GM21576 (cell line): Measurements from ENCODE around the gene EFS.

Experiments
- ATAC-seq: cut with Tn5 transposase; IDR thresholded peaks from one replicate; pipeline ENCODE4 v1.9.1; 2021; ENCODE audit warnings: mild to moderate bottlenecking, moderate library complexity; ENCODE audit not compliant: unreplicated experiment

The EFS gene

GRCh38 chr14:23379366-23380196 is 14.6 kb upstream of the EFS start:
- ATAC-seq = no peak

GRCh38 chr14:23378612-23379220 is 13.7 kb upstream of the EFS start:
- ATAC-seq = no peak

- no peak for ATAC-seq
Observed at GRCh38 chr14:23377573-23378563, 12.9 kb upstream of the EFS start.

GRCh38 chr14:23377198-23377550 is 12.2 kb upstream of the EFS start:
- no peak for ATAC-seq

- no peak for ATAC-seq
Observed at GRCh38 chr14:23376482-23377197, 11.7 kb upstream of the EFS start, which contains the start of gene CMTM5. Gene CMTM5, plus strand, starts transcription at chr14:23377046. Its CDS starts 206 bp downstream, at chr14:23377252.

- no peak for ATAC-seq
Observed at GRCh38 chr14:23375527-23376251, 10.7 kb upstream of the EFS start.

- no peak for ATAC-seq
Observed at GRCh38 chr14:23373041-23373440, 8.1 kb upstream of the EFS start.

- no peak for ATAC-seq
Observed at GRCh38 chr14:23372509-23372908, 7.5 kb upstream of the EFS start, which contains the start of gene IL25. Gene IL25, plus strand, starts transcription at chr14:23372809.

GRCh38 chr14:23371865-23372264 is 6.9 kb upstream of the EFS start:
- ATAC-seq = no peak

- no peak for ATAC-seq
Observed at GRCh38 chr14:23370221-23370620, 5.2 kb upstream of the EFS start.

- no peak for ATAC-seq
Observed at GRCh38 chr14:23366426-23366921, 1.5 kb upstream of the EFS start.

- ATAC-seq = no peak
Observed at GRCh38 chr14:23365732-23366425, 907 bp upstream of the EFS start.

GRCh38 chr14:23364164-23365035 is 572 bp downstream of the EFS start:
- no peak for ATAC-seq

- ATAC-seq = no peak
Observed at GRCh38 chr14:23362200-23362599, 2.8 kb downstream of the EFS start.

- ATAC-seq = no peak
Observed at GRCh38 chr14:23361763-23362162, 3.2 kb downstream of the EFS start.

- ATAC-seq = no peak
Observed at GRCh38 chr14:23361320-23361719, 3.7 kb downstream of the EFS start.

- ATAC-seq = no peak
Observed at GRCh38 chr14:23360496-23360895, 4.5 kb downstream of the EFS start.
